Measurements from ENCODE around the gene JPH3. TPM values are rescaled to one million over a fixed set of nuclear protein-coding genes. Genes with fewer than 3 reads are reported as not detected.
A peak's percentile ranks its signal among the peaks of the same experiment; 100 is the strongest.

Gene JPH3
- total RNA-seq, 1 experiment from 2014 or later = 39.0 TPM

DNA sequence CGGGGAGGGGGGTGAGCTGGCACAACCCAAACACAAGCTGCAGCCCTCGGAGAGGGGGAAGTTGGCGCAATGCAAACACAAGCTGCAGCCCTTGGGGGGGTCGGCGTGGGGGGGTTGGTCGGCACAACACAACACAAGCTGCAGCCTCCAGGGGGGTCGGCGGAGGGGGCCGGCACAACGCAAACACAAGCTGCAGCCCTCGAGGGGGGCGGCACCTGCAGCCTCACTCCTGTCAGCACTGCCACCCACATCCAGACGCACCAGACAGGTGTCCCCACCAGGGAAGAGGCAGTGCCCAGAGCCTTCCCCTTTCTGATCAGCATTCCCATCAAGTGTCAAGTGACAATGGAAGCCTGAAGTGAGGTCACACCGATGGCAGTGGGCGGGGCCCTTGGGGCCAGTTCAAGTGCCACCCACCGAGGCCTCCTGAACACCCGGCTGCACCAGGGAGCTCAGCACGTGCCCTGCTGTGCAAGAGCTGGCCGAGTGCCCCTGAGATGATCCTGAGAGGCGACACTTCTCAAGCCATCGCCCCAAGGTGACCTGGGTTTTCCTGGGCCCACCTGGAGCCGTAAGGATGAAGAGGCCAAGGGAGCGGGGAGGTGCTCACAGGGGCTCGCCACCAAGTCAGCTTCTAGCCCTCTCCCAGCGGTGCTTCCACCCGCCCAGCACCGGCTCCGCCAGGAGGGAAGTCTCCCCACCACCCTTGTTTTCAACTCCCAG is 104.1 kb downstream of the JPH3 start (continued):
- TF ChIP-seq OVOL2 (CRISPR knock-in tag; IDR thresholded peaks at IDR 0.05; ENCODE audit: borderline replicate concordance) (no peak), RELA (CRISPR knock-in tag; IDR thresholded peaks at IDR 0.05; ENCODE audit: borderline replicate concordance) (no peak), TCF7 (CRISPR knock-in tag; IDR thresholded peaks at IDR 0.05; ENCODE audit: low read depth) (no peak)
- TF ChIP-seq, protein P1, sequence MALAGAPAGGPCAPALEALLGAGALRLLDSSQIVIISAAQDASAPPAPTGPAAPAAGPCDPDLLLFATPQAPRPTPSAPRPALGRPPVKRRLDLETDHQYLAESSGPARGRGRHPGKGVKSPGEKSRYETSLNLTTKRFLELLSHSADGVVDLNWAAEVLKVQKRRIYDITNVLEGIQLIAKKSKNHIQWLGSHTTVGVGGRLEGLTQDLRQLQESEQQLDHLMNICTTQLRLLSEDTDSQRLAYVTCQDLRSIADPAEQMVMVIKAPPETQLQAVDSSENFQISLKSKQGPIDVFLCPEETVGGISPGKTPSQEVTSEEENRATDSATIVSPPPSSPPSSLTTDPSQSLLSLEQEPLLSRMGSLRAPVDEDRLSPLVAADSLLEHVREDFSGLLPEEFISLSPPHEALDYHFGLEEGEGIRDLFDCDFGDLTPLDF (CRISPR knock-in tag; IDR thresholded peaks at IDR 0.05) = no peak
- TF ChIP-seq, protein P2, sequence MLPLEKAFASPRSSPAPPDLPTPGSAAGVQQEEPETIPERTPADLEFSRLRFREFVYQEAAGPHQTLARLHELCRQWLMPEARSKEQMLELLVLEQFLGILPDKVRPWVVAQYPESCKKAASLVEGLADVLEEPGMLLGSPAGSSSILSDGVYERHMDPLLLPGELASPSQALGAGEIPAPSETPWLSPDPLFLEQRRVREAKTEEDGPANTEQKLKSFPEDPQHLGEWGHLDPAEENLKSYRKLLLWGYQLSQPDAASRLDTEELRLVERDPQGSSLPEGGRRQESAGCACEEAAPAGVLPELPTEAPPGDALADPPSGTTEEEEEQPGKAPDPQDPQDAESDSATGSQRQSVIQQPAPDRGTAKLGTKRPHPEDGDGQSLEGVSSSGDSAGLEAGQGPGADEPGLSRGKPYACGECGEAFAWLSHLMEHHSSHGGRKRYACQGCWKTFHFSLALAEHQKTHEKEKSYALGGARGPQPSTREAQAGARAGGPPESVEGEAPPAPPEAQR (CRISPR knock-in tag; IDR thresholded peaks at IDR 0.05) = no peak

DNA sequence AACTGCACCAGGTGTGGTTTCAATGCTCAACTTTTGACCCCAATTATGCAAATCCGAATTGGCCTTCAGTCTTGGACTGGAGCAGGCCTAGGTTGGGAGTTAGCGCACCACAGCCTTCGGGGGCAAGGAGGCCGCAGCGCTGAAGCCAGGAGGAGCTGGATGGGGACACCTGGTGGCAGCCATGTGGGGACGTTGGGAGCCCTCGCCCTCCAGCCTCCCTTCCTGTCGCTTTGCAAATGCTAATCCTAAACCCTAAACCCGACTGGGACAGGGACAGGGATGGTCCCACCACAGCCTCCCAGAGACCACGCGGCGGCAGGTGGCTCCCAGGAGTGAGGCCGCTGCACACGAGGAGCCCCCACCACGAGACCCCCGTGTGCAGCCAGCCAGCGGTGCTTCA is 104.8 kb downstream of the JPH3 start:
- Mint-ChIP-seq H3K4me1 (peaks cover 8% of the 10 kb centered on the region), H3K27me3 (ENCODE audit: low read depth) (no peaks in the 10 kb centered on the region), H3K27ac (no peak overlapping the region), H3K36me3 (peaks cover 18% of the 10 kb centered on the region), H3K9me3 (no peaks in the 10 kb centered on the region), H3K4me3 (no peak overlapping the region)
- DNase-seq (ENCODE audit: low spot score) = peak; percentile 56
- TF ChIP-seq MXD4 (CRISPR knock-in tag; IDR thresholded peaks at IDR 0.05; ENCODE audit: borderline replicate concordance) (no peak), ELF4 (CRISPR knock-in tag; IDR thresholded peaks at IDR 0.05; ENCODE audit: low read depth) (no peak), NFATC4 (CRISPR knock-in tag; IDR thresholded peaks at IDR 0.05) (no peak), NR1H2 (CRISPR knock-in tag; IDR thresholded peaks at IDR 0.05) (no peak), CBFB (CRISPR knock-in tag; IDR thresholded peaks at IDR 0.05; ENCODE audit: low read depth) (no peak), FOXP1 (CRISPR knock-in tag; IDR thresholded peaks at IDR 0.05; ENCODE audit: borderline replicate concordance) (no peak), NR2C2 (CRISPR knock-in tag; IDR thresholded peaks at IDR 0.05) (no peak), ZBTB21 (CRISPR knock-in tag; IDR thresholded peaks at IDR 0.05; ENCODE audit: borderline replicate concordance) (no peak), KAT7 (CRISPR knock-in tag; IDR thresholded peaks at IDR 0.05; ENCODE audit: borderline replicate concordance) (no peak), ZNF416 (CRISPR knock-in tag; IDR thresholded peaks at IDR 0.05) (no peak), JUN (CRISPR knock-in tag; IDR thresholded peaks at IDR 0.05) (no peak), ZNF232 (CRISPR knock-in tag; IDR thresholded peaks at IDR 0.05) (no peak)
- TF ChIP-seq, protein P3, sequence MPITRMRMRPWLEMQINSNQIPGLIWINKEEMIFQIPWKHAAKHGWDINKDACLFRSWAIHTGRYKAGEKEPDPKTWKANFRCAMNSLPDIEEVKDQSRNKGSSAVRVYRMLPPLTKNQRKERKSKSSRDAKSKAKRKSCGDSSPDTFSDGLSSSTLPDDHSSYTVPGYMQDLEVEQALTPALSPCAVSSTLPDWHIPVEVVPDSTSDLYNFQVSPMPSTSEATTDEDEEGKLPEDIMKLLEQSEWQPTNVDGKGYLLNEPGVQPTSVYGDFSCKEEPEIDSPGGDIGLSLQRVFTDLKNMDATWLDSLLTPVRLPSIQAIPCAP (CRISPR knock-in tag; IDR thresholded peaks at IDR 0.05) = no peak
- TF ChIP-seq, protein P4, sequence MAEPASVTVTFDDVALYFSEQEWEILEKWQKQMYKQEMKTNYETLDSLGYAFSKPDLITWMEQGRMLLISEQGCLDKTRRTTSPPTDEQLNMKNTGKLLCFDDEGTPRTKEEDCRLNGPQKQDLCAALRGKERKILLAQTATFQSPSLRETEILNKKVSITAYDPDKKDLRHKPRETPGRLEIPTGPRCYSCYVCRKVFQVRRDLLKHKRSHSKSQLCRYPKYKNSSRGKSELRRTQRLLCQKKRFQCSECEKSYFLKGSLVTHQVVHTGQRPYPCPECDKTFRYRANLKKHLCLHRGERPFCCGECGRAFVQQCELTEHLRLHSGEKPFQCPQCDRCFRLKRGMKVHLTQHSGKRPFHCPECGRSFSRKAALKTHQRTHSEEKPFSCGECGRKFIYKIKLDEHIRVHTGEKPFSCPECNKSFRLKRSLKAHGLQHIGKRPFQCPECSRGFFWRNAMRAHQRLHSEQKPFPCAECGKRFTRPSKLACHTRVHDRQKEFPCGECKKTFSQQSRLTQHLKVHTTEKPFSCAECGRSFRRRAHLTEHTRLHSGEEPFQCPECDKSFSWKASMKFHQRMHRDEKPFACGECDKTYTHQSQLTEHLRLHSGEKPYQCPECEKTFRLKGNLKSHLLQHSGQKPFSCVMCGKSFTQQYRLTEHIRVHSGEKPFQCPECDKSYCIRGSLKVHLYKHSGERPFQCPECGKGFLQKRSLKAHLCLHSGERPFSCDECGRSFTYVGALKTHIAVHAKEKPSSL (CRISPR knock-in tag; conservative IDR thresholded peaks at IDR 0.05) = no peak
- TF ChIP-seq, protein P5, sequence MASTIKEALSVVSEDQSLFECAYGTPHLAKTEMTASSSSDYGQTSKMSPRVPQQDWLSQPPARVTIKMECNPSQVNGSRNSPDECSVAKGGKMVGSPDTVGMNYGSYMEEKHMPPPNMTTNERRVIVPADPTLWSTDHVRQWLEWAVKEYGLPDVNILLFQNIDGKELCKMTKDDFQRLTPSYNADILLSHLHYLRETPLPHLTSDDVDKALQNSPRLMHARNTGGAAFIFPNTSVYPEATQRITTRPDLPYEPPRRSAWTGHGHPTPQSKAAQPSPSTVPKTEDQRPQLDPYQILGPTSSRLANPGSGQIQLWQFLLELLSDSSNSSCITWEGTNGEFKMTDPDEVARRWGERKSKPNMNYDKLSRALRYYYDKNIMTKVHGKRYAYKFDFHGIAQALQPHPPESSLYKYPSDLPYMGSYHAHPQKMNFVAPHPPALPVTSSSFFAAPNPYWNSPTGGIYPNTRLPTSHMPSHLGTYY (CRISPR knock-in tag; IDR thresholded peaks at IDR 0.05) = no peak
- CTCF ChIA-PET = interaction anchor here (1.3 kb wide), 2 partner anchors 143 to 164 kb away, joined by 4 to 5 read pairs; no protein-coding TSS in a partner anchor
- POLR2A ChIA-PET = interaction anchor here (0.6 kb wide), 1 partner anchor 231 kb away, joined by 5 read pairs; no protein-coding TSS in a partner anchor
- peak; percentile 38 for ATAC-seq
